Inflammatory macrophage (primary cell): ENCODE measurements around the gene ENTREP1.
"Not testable (repeated sequence)": the region's sequence is repeated elsewhere in the genome, so short reads cannot be mapped to it uniquely, and the experiment has no call there.

ENCODE experiments used
- DNase-seq, 2 donors: peaks; one replicate each; pipeline ENCODE4 v3.0.0-alpha.2; 2020 to 2022

ENTREP1 gene

GRCh38 chr9:69420611-69421270, 95.7 kb downstream of the ENTREP1 start:
- DNase-seq = no peak

- DNase-seq = peak; percentile 57
Observed at GRCh38 chr9:69421908-69422801, 97.1 kb downstream of the ENTREP1 start.

- no peak for DNase-seq
Observed at GRCh38 chr9:69425136-69425801, 100.3 kb downstream of the ENTREP1 start.

GRCh38 chr9:69427286-69427685, 102.3 kb downstream of the ENTREP1 start:
- DNase-seq = no peak

- DNase-seq = no peak
Observed at GRCh38 chr9:69428017-69428785, 103.2 kb downstream of the ENTREP1 start.

GRCh38 chr9:69429281-69429680, 104.3 kb downstream of the ENTREP1 start:
- no peak for DNase-seq

GRCh38 chr9:69430206-69430605, 105.2 kb downstream of the ENTREP1 start:
- no peak for DNase-seq

- DNase-seq = no peak
Observed at GRCh38 chr9:69431203-69431602, 106.2 kb downstream of the ENTREP1 start.

- no peak for DNase-seq
Observed at GRCh38 chr9:69431777-69432176, 106.8 kb downstream of the ENTREP1 start.

- DNase-seq = no peak
Observed at GRCh38 chr9:69432623-69433022, 107.6 kb downstream of the ENTREP1 start.

- DNase-seq = no peak
Observed at GRCh38 chr9:69433392-69433791, 108.4 kb downstream of the ENTREP1 start.

- no peak for DNase-seq
Observed at GRCh38 chr9:69433968-69434367, 109.0 kb downstream of the ENTREP1 start.

GRCh38 chr9:69439654-69440053, 114.6 kb downstream of the ENTREP1 start:
- DNase-seq = not testable (repeated sequence)

GRCh38 chr9:69440254-69440955, 115.4 kb downstream of the ENTREP1 start:
- DNase-seq = not testable (repeated sequence)
